Measurements from ENCODE around the gene DNAJC30.
A peak's percentile ranks its signal among the peaks of the same experiment; 100 is the strongest.

DNAJC30 gene

DNA sequence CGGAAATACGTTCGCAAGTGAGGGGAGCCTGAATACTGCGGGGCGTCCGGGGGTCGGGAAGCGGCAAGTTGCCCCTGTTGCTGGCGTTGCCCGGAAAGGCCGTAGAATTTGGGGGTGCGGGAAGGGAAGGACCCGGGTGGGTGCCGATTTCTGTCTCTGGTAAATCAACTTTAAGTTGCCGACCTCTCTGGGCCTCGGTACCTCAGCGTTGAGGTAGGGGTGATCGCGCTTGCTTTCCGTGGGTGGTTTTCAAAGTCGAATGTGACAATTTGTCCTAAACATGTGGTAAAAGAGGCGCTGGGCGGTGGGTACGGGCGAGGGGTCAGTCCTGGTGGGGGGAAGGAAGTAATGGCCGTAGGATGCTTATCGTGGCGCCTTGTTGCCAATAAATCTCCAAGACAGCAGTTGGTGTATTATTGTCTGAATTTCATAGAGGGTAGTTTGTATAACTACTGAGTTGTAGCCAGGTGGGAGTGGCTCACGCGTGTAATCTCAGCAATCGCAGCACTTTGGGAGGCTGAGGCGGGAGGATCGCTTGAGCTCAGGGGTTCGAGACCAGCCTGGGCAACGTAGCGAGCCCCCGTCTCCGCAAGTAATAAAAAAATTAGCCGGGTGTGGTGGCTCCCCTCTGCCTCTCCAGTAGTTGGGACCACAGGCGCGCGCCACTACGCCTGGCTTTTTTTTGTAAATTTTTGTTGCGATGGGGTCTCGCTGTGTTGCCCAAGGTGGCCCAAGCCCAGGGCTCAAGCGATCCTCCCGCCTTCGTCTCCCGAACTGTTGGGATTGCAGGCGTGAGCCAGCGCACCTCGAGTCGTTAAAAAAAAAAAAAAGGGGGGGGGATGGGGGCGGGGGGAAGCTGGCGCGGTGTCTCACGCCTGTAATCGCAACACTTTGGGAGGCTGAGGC is 788 bp upstream of the DNAJC30 start:
- Histone ChIP-seq H3K36me3 (ENCODE audit: control insufficient read depth, insufficient read depth, low read length) (peaks cover 5% of the 10 kb centered on the region), H3K56ac (ENCODE audit: low read length) (peak overlapping the region; percentile 94), H3K4ac (ENCODE audit: low read depth, low read length) (no peak overlapping the region), H2BK15ac (replicated peaks; ENCODE audit: low read depth) (no peak overlapping the region), H2AK5ac (ENCODE audit: low read length) (no peak overlapping the region), H4K5ac (ENCODE audit: low read length) (no peak overlapping the region), H3K27me3 (ENCODE audit: insufficient read depth, low read length, poor library complexity) (no peaks in the 10 kb centered on the region), H3K4me3 (ENCODE audit: low read length) (peak overlapping the region; percentile 71), H3K79me1 (ENCODE audit: low read length) (peaks cover 27% of the 10 kb centered on the region), H2BK120ac (ENCODE audit: low read depth, low read length) (no peak overlapping the region), H3K27ac (ENCODE audit: low read depth, low read length) (no peak overlapping the region), H3K18ac (ENCODE audit: low read length) (peak overlapping the region; percentile 41), H2BK5ac (ENCODE audit: low read length) (no peak overlapping the region), H3K9ac (ENCODE audit: low read length) (peak overlapping the region; percentile 87), H3K23ac (ENCODE audit: low read length) (no peak overlapping the region), H3K4me2 (ENCODE audit: low read length) (peak overlapping the region; percentile 63), H3K79me2 (ENCODE audit: control insufficient read depth, insufficient read depth, low read length) (peaks cover 48% of the 10 kb centered on the region), H3K4me1 (ENCODE audit: control insufficient read depth, low read depth, low read length) (peaks cover 4% of the 10 kb centered on the region), H4K8ac (ENCODE audit: low read depth, low read length) (no peak overlapping the region)
- no peak for DNase-seq
- no CpG with 5 or more reads among the region's 58 CpGs for WGBS (ENCODE audit: extremely low coverage, insufficient coverage, low lambda C conversion rate)

DNA sequence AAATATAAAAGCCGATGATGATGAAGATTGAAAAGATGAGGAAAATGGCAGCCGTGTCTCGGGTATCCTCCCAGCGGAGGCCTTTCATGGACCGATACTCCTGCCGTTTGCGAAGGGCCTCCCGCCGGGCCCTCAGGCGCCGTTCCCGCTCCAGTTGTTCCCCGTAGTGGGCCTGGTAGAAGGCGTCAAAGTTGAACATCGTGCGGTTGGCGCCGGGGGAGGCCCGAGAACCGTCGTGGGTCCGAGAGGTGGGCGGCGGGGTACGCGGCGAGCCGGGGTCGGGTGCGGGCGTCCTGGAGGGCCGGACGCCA is 553 bp downstream of the DNAJC30 start:
- peak overlapping the region; percentile 92 for H3K9ac ChIP-seq (ENCODE audit: low read length)
- H2BK15ac ChIP-seq (replicated peaks; ENCODE audit: low read depth), result no peak overlapping the region
- no peak overlapping the region for H3K18ac ChIP-seq (ENCODE audit: low read length)
- H3K27ac ChIP-seq (ENCODE audit: low read depth, low read length), result no peak overlapping the region
- no peak overlapping the region for H3K4ac ChIP-seq (ENCODE audit: low read depth, low read length)
- peaks cover 48% of the 10 kb centered on the region for H3K79me2 ChIP-seq (ENCODE audit: control insufficient read depth, insufficient read depth, low read length)
- H4K8ac ChIP-seq (ENCODE audit: low read depth, low read length), result peak overlapping the region; percentile 40
- no CpG with 5 or more reads among the region's 33 CpGs for WGBS (ENCODE audit: extremely low coverage, insufficient coverage, low lambda C conversion rate)
- no peak overlapping the region for H3K23ac ChIP-seq (ENCODE audit: low read length)
- H3K36me3 ChIP-seq (ENCODE audit: control insufficient read depth, insufficient read depth, low read length), result peaks cover 7% of the 10 kb centered on the region
- DNase-seq, result no peak
- no peak overlapping the region for H2AK5ac ChIP-seq (ENCODE audit: low read length)
- H3K4me3 ChIP-seq (ENCODE audit: low read length), result peak overlapping the region; percentile 90
- peaks cover 4% of the 10 kb centered on the region for H3K4me1 ChIP-seq (ENCODE audit: control insufficient read depth, low read depth, low read length)
- peak overlapping the region; percentile 97 for H3K56ac ChIP-seq (ENCODE audit: low read length)
- H2BK5ac ChIP-seq (ENCODE audit: low read length), result no peak overlapping the region
- peak overlapping the region; percentile 86 for H3K4me2 ChIP-seq (ENCODE audit: low read length)
- no peak overlapping the region for H2BK120ac ChIP-seq (ENCODE audit: low read depth, low read length)
- no peaks in the 10 kb centered on the region for H3K27me3 ChIP-seq (ENCODE audit: insufficient read depth, low read length, poor library complexity)
- no peak overlapping the region for H4K5ac ChIP-seq (ENCODE audit: low read length)
- peaks cover 28% of the 10 kb centered on the region for H3K79me1 ChIP-seq (ENCODE audit: low read length)

DNA sequence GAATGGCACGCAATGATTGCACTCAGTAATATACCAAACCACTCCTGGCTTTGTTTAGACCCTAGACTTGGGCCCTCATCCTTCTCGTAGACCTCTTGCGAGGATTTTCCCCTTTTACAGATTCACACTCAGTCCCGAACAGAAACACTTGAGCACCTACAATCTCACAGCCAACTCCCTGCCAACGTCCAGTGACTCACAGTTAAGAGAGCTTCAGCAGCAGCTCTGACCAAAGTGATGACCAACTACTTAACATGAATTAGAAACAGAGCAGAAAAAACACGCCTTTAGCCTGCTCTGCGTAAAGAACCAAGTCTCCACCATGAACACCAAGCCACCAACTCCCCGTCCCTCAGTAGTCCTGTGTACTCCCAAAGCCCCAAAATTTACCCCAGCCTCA is 2.2 kb downstream of the DNAJC30 start:
- peaks cover 23% of the 10 kb centered on the region for H3K79me1 ChIP-seq (ENCODE audit: low read length)

DNA sequence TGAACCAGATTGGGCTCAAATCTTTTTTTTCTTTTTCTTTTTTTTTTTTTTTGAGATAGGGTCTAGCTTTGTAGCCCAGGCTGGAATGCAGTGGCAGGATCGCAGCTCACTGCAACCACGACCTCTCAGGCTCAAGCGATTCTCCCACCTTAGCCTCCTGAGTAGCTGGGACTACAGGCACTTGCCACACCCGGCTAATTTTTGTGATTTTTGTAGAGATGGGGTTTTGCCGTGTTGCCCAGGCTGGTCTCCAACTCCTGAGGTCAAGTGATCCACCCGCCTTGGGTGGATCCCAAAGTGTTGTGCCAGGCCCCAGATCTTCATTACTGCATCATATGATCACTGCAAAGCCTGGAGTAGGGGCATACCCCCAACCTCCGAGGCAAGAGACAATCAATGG is 2.8 kb downstream of the DNAJC30 start:
- WGBS (ENCODE audit: extremely low coverage, insufficient coverage, low lambda C conversion rate), result no CpG with 5 or more reads among the region's 7 CpGs
- Histone ChIP-seq H4K5ac (ENCODE audit: low read length) (no peak overlapping the region), H3K79me2 (ENCODE audit: control insufficient read depth, insufficient read depth, low read length) (peaks cover 39% of the 10 kb centered on the region), H3K18ac (ENCODE audit: low read length) (no peak overlapping the region), H3K9ac (ENCODE audit: low read length) (no peak overlapping the region), H2AK5ac (ENCODE audit: low read length) (no peak overlapping the region), H3K4me2 (ENCODE audit: low read length) (no peak overlapping the region), H3K56ac (ENCODE audit: low read length) (no peak overlapping the region), H3K4ac (ENCODE audit: low read depth, low read length) (no peak overlapping the region), H3K4me3 (ENCODE audit: low read length) (no peak overlapping the region), H2BK5ac (ENCODE audit: low read length) (no peak overlapping the region), H4K8ac (ENCODE audit: low read depth, low read length) (no peak overlapping the region), H3K79me1 (ENCODE audit: low read length) (peaks cover 23% of the 10 kb centered on the region), H3K4me1 (ENCODE audit: control insufficient read depth, low read depth, low read length) (peaks cover 4% of the 10 kb centered on the region), H3K36me3 (ENCODE audit: control insufficient read depth, insufficient read depth, low read length) (peaks cover 2% of the 10 kb centered on the region), H2BK120ac (ENCODE audit: low read depth, low read length) (no peak overlapping the region), H3K23ac (ENCODE audit: low read length) (no peak overlapping the region), H2BK15ac (replicated peaks; ENCODE audit: low read depth) (no peak overlapping the region), H3K27me3 (ENCODE audit: insufficient read depth, low read length, poor library complexity) (no peaks in the 10 kb centered on the region), H3K27ac (ENCODE audit: low read depth, low read length) (no peak overlapping the region)
- no peak for DNase-seq

More for the DNA sequence above, 2.2 kb downstream of the DNAJC30 start:
- Histone ChIP-seq H3K4ac (ENCODE audit: low read depth, low read length) (no peak overlapping the region), H3K56ac (ENCODE audit: low read length) (no peak overlapping the region), H3K4me2 (ENCODE audit: low read length) (no peak overlapping the region), H2AK5ac (ENCODE audit: low read length) (no peak overlapping the region), H3K79me2 (ENCODE audit: control insufficient read depth, insufficient read depth, low read length) (peaks cover 40% of the 10 kb centered on the region), H3K9ac (ENCODE audit: low read length) (peak overlapping the region; percentile 10), H3K4me1 (ENCODE audit: control insufficient read depth, low read depth, low read length) (peaks cover 4% of the 10 kb centered on the region), H3K18ac (ENCODE audit: low read length) (no peak overlapping the region), H2BK5ac (ENCODE audit: low read length) (no peak overlapping the region), H3K36me3 (ENCODE audit: control insufficient read depth, insufficient read depth, low read length) (peaks cover 2% of the 10 kb centered on the region), H3K4me3 (ENCODE audit: low read length) (no peak overlapping the region), H3K23ac (ENCODE audit: low read length) (no peak overlapping the region), H4K5ac (ENCODE audit: low read length) (no peak overlapping the region), H4K8ac (ENCODE audit: low read depth, low read length) (no peak overlapping the region), H3K27ac (ENCODE audit: low read depth, low read length) (no peak overlapping the region), H3K27me3 (ENCODE audit: insufficient read depth, low read length, poor library complexity) (no peaks in the 10 kb centered on the region), H2BK120ac (ENCODE audit: low read depth, low read length) (no peak overlapping the region), H2BK15ac (replicated peaks; ENCODE audit: low read depth) (no peak overlapping the region)
- WGBS (ENCODE audit: extremely low coverage, insufficient coverage, low lambda C conversion rate), result no CpG with 5 or more reads among the region's 8 CpGs
- DNase-seq, result no peak

DNA sequence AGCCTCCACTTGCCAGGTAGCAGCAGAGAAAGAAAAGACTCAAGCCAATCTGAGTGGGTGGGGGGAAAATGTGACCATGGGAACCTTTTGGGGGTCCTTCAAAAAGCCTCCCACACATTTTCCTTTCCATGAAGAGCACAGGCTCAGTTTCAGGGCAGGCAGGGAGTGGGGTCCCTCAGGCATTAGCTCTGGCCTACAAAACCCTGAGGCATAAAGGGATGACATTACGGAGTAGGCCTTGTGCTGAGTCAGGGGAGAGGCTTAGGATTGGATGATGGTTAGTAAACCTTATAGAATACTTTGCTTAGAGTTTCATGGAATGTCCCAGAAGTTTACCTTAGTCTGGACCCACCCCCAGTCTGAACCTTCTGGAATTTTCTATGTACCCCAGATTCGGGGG is 3.5 kb downstream of the DNAJC30 start:
- H2AK5ac ChIP-seq (ENCODE audit: low read length), result no peak overlapping the region
- peaks cover 2% of the 10 kb centered on the region for H3K36me3 ChIP-seq (ENCODE audit: control insufficient read depth, insufficient read depth, low read length)
- no peak overlapping the region for H3K56ac ChIP-seq (ENCODE audit: low read length)
- DNase-seq, result no peak
- no peak overlapping the region for H2BK120ac ChIP-seq (ENCODE audit: low read depth, low read length)
- no peak overlapping the region for H3K4ac ChIP-seq (ENCODE audit: low read depth, low read length)
- peaks cover 4% of the 10 kb centered on the region for H3K4me1 ChIP-seq (ENCODE audit: control insufficient read depth, low read depth, low read length)
- H3K79me2 ChIP-seq (ENCODE audit: control insufficient read depth, insufficient read depth, low read length), result peaks cover 31% of the 10 kb centered on the region
- no peak overlapping the region for H3K23ac ChIP-seq (ENCODE audit: low read length)
- H4K5ac ChIP-seq (ENCODE audit: low read length), result no peak overlapping the region
- no peak overlapping the region for H3K4me2 ChIP-seq (ENCODE audit: low read length)
- no peak overlapping the region for H2BK15ac ChIP-seq (replicated peaks; ENCODE audit: low read depth)
- H3K27ac ChIP-seq (ENCODE audit: low read depth, low read length), result no peak overlapping the region
- H2BK5ac ChIP-seq (ENCODE audit: low read length), result no peak overlapping the region
- peaks cover 21% of the 10 kb centered on the region for H3K79me1 ChIP-seq (ENCODE audit: low read length)
- no peak overlapping the region for H3K4me3 ChIP-seq (ENCODE audit: low read length)
- H3K9ac ChIP-seq (ENCODE audit: low read length), result no peak overlapping the region
- no peaks in the 10 kb centered on the region for H3K27me3 ChIP-seq (ENCODE audit: insufficient read depth, low read length, poor library complexity)
- WGBS (ENCODE audit: extremely low coverage, insufficient coverage, low lambda C conversion rate), result no CpG with 5 or more reads among the region's 2 CpGs
- no peak overlapping the region for H4K8ac ChIP-seq (ENCODE audit: low read depth, low read length)
- no peak overlapping the region for H3K18ac ChIP-seq (ENCODE audit: low read length)

DNA sequence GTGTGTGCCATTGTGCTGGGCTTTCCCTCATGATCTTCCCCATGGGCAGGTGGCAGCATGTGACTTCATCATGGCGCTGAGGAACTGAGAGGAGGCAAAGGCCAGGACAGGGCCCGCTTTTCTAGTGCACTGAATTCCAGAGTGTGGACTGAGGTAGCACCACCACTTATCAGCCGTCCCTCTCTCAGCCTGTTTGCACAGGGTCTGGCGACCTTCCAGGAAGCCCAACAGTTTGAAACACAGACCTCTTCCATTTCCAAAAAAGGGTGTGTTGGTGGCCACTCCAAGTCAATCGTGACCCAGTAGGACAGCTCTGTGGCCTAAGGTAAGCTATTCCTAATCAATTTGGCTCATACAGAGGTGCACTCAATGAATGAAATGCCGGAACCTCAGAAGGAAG is 4.4 kb downstream of the DNAJC30 start:
- Histone ChIP-seq H3K56ac (ENCODE audit: low read length) (no peak overlapping the region), H4K8ac (ENCODE audit: low read depth, low read length) (no peak overlapping the region), H3K18ac (ENCODE audit: low read length) (no peak overlapping the region), H3K9ac (ENCODE audit: low read length) (no peak overlapping the region), H4K5ac (ENCODE audit: low read length) (no peak overlapping the region), H3K4me1 (ENCODE audit: control insufficient read depth, low read depth, low read length) (peaks cover 4% of the 10 kb centered on the region), H3K4ac (ENCODE audit: low read depth, low read length) (no peak overlapping the region), H3K36me3 (ENCODE audit: control insufficient read depth, insufficient read depth, low read length) (peaks cover 2% of the 10 kb centered on the region), H3K4me3 (ENCODE audit: low read length) (no peak overlapping the region), H3K23ac (ENCODE audit: low read length) (no peak overlapping the region), H3K27ac (ENCODE audit: low read depth, low read length) (no peak overlapping the region), H2AK5ac (ENCODE audit: low read length) (no peak overlapping the region), H2BK5ac (ENCODE audit: low read length) (no peak overlapping the region), H3K27me3 (ENCODE audit: insufficient read depth, low read length, poor library complexity) (no peaks in the 10 kb centered on the region), H2BK120ac (ENCODE audit: low read depth, low read length) (no peak overlapping the region), H2BK15ac (replicated peaks; ENCODE audit: low read depth) (no peak overlapping the region), H3K4me2 (ENCODE audit: low read length) (no peak overlapping the region), H3K79me2 (ENCODE audit: control insufficient read depth, insufficient read depth, low read length) (peaks cover 23% of the 10 kb centered on the region), H3K79me1 (ENCODE audit: low read length) (peaks cover 21% of the 10 kb centered on the region)
- no CpG with 5 or more reads among the region's 6 CpGs for WGBS (ENCODE audit: extremely low coverage, insufficient coverage, low lambda C conversion rate)
- no peak for DNase-seq

Data from mesendoderm (in vitro differentiated cells).